ENCODE data around the gene ELF1. TPM values are rescaled to one million over a fixed set of nuclear protein-coding genes. Genes with fewer than 3 reads are reported as not detected.

The ELF1 gene
- total RNA-seq, 3 donors from 2014 or later (not counting 1 experiment from before 2014, with no cell fraction given): 174 to 216 (median 193) TPM

- no peak for TF ChIP-seq CTCF (IDR thresholded peaks at IDR 0.05)
- peak overlapping the region; percentile 62 to 76 for H3K27ac Mint-ChIP-seq
- H3K4me3 Mint-ChIP-seq: no peak overlapping the region
- peaks cover 20% of the 10 kb centered on the region for H3K36me3 ChIP-seq (ENCODE audit: control insufficient read depth, insufficient read depth, low read length)
- DNase-seq: no peak
- peaks cover 20% of the 10 kb centered on the region for H3K4me1 ChIP-seq (ENCODE audit: control insufficient read depth, insufficient read depth, low read length)
- H3K9me3 ChIP-seq (ENCODE audit: control insufficient read depth, insufficient read depth, low read length): no peaks in the 10 kb centered on the region
- intact Hi-C loops (cut with micrococcal nuclease): no loop called here
- no peaks in the 10 kb centered on the region for H3K9me3 Mint-ChIP-seq
- ATAC-seq: no peak
- no peak overlapping the region for H3K27ac ChIP-seq (ENCODE audit: low read length)
- 94% methylated on average over 5 of the region's 5 CpGs for WGBS (ENCODE audit: insufficient coverage)
- H3K4me3 ChIP-seq (ENCODE audit: low read length): no peak overlapping the region
- H3K36me3 Mint-ChIP-seq: peaks cover 17% of the 10 kb centered on the region
- no peaks in the 10 kb centered on the region for H3K27me3 ChIP-seq (ENCODE audit: control insufficient read depth, insufficient read depth, low read length)
- H3K27me3 Mint-ChIP-seq (ENCODE audit: low read depth in 2 of 2): no peaks in the 10 kb centered on the region
- peaks cover 62 to 64% of the 10 kb centered on the region in 2 donors for H3K4me1 Mint-ChIP-seq
These were observed 60.5 kb downstream of the ELF1 start for GRCh38 chr13:40958655-40959054.

DNA sequence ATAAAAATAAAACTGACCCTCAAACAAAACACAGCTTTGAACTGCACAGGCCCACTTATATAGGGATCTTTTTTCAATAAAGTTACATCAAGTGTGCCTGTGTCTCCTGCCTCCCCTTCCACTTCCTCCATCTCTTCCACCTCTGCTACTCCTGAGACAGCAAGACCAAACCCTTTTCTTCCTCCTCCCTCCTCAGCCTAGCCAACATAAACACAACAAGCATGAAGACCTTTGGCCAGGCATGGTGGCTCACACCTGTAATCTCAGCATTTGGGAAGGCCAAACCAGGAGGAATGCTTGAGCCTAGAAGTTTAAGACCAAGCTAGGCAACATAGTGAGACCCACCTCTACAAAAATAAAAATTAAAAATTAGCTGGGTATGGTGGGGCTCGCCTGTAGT, 72.6 kb downstream of the ELF1 start:
- peaks cover 92% of the 10 kb centered on the region for H3K36me3 ChIP-seq (ENCODE audit: control insufficient read depth, insufficient read depth, low read length)
- DNase-seq: no peak
- Mint-ChIP-seq H3K4me1 (peaks cover 41 to 43% of the 10 kb centered on the region in 2 donors), H3K4me3 (no peak overlapping the region), H3K36me3 (peaks cover 26% of the 10 kb centered on the region), H3K27me3 (ENCODE audit: low read depth in 2 of 2) (no peaks in the 10 kb centered on the region), H3K9me3 (no peaks in the 10 kb centered on the region), H3K27ac (peak overlapping the region; percentile 65 to 77)
- WGBS (ENCODE audit: insufficient coverage): no CpG with 5 or more reads among the region's 1 CpG
- intact Hi-C loops (cut with micrococcal nuclease): no loop called here
- TF ChIP-seq CTCF (IDR thresholded peaks at IDR 0.05): no peak
- no peaks in the 10 kb centered on the region for H3K27me3 ChIP-seq (ENCODE audit: control insufficient read depth, insufficient read depth, low read length)
- H3K9me3 ChIP-seq (ENCODE audit: control insufficient read depth, insufficient read depth, low read length): no peaks in the 10 kb centered on the region
- H3K4me1 ChIP-seq (ENCODE audit: control insufficient read depth, insufficient read depth, low read length): no peaks in the 10 kb centered on the region
- no peak for ATAC-seq
- no peak overlapping the region for H3K27ac ChIP-seq (ENCODE audit: low read length)
- H3K4me3 ChIP-seq (ENCODE audit: low read length): no peak overlapping the region

- Histone ChIP-seq H3K4me3 (ENCODE audit: low read length) (no peak overlapping the region), H3K36me3 (ENCODE audit: control insufficient read depth, insufficient read depth, low read length) (peaks cover 91% of the 10 kb centered on the region), H3K27ac (ENCODE audit: low read length) (no peak overlapping the region), H3K4me1 (ENCODE audit: control insufficient read depth, insufficient read depth, low read length) (no peaks in the 10 kb centered on the region), H3K27me3 (ENCODE audit: control insufficient read depth, insufficient read depth, low read length) (no peaks in the 10 kb centered on the region), H3K9me3 (ENCODE audit: control insufficient read depth, insufficient read depth, low read length) (no peaks in the 10 kb centered on the region)
- ATAC-seq (no peak), DNase-seq (no peak)
- H3K27ac Mint-ChIP-seq: peak overlapping the region; percentile 21 to 77
- H3K4me1 Mint-ChIP-seq: peaks cover 43 to 50% of the 10 kb centered on the region in 2 donors
- H3K27me3 Mint-ChIP-seq (ENCODE audit: low read depth in 2 of 2): no peaks in the 10 kb centered on the region
- intact Hi-C loops (cut with micrococcal nuclease): no loop called here
- no peaks in the 10 kb centered on the region for H3K9me3 Mint-ChIP-seq
- H3K36me3 Mint-ChIP-seq: peaks cover 22% of the 10 kb centered on the region
- TF ChIP-seq CTCF (IDR thresholded peaks at IDR 0.05): no peak
- H3K4me3 Mint-ChIP-seq: no peak overlapping the region
These were observed 76.0 kb downstream of the ELF1 start for GRCh38 chr13:40943073-40943472.

DNA sequence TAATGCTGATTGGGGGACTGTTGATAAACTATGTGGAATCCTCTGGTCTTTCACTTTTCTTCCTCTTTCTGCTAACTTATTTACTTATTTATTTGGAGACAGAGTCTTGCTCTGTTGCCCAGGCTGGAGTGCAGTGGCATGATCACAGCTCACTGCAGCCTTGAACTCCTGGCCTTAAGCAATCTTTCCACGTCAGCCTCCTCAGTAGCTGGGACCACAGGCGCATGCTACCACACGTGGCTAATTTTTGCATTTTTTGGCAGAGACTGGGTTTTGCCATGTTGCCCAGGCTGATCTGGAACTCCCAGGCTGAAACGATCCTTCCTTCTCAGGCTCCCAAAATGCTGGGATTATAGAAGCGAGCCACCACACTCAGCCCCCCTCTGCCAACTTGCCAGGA, 77.5 kb downstream of the ELF1 start:
- Mint-ChIP-seq H3K27ac (peak overlapping the region in 1 of 2 donors; percentile 77), H3K9me3 (no peaks in the 10 kb centered on the region), H3K36me3 (peaks cover 22% of the 10 kb centered on the region), H3K4me1 (peaks cover 36 to 43% of the 10 kb centered on the region in 2 donors), H3K27me3 (ENCODE audit: low read depth in 2 of 2) (no peaks in the 10 kb centered on the region), H3K4me3 (no peak overlapping the region)
- intact Hi-C loops (cut with micrococcal nuclease): no loop called here
- H3K36me3 ChIP-seq (ENCODE audit: control insufficient read depth, insufficient read depth, low read length): peaks cover 82% of the 10 kb centered on the region
- H3K27me3 ChIP-seq (ENCODE audit: control insufficient read depth, insufficient read depth, low read length): no peaks in the 10 kb centered on the region
- ATAC-seq (no peak), DNase-seq (no peak)
- no peak overlapping the region for H3K4me3 ChIP-seq (ENCODE audit: low read length)
- no peak overlapping the region for H3K27ac ChIP-seq (ENCODE audit: low read length)
- no peak for TF ChIP-seq CTCF (IDR thresholded peaks at IDR 0.05)
- no peaks in the 10 kb centered on the region for H3K4me1 ChIP-seq (ENCODE audit: control insufficient read depth, insufficient read depth, low read length)
- 91% methylated on average over 5 of the region's 5 CpGs for WGBS (ENCODE audit: insufficient coverage)
- no peaks in the 10 kb centered on the region for H3K9me3 ChIP-seq (ENCODE audit: control insufficient read depth, insufficient read depth, low read length)

Measured in natural killer cell (primary cell).